ENCODE data around the gene SZT2. TPM values are rescaled to one million over a fixed set of nuclear protein-coding genes. Genes with fewer than 3 reads are reported as not detected.
A peak's percentile ranks its signal among the peaks of the same experiment; 100 is the strongest.

Gene SZT2
- total RNA-seq, 1 donor from 2014 or later: 139 TPM

DNA sequence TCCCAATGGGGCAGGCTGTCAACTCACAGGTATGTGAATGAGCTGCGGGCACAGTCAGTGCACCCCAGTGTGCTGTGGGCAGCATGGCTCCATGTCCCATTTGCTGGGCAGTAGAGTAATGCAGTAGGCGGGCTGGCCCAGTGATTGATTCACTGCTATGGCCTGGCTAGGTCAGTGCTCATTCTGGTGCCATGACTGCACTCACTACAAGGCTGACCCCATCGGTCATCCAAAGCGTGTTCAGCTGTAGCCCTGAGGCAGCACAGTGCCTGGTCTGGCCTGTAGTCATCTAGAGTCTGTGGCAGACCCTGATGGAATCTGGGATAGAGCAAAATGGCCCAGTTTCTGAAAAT is 56.7 kb downstream of the SZT2 start:
- Mint-ChIP-seq H3K27ac (no peak overlapping the region), H3K4me1 (no peaks in the 10 kb centered on the region), H3K27me3 (no peaks in the 10 kb centered on the region), H3K4me3 (no peak overlapping the region), H3K9me3 (no peaks in the 10 kb centered on the region), H3K36me3 (ENCODE audit: low read depth) (peaks cover 89% of the 10 kb centered on the region)
- ChIA-PET CTCF (no interaction called here), POLR2A (no interaction called here)
- DNase-seq: peak; percentile 1
- intact Hi-C loops (cut with micrococcal nuclease): no loop called here
- TF ChIP-seq, protein P1, sequence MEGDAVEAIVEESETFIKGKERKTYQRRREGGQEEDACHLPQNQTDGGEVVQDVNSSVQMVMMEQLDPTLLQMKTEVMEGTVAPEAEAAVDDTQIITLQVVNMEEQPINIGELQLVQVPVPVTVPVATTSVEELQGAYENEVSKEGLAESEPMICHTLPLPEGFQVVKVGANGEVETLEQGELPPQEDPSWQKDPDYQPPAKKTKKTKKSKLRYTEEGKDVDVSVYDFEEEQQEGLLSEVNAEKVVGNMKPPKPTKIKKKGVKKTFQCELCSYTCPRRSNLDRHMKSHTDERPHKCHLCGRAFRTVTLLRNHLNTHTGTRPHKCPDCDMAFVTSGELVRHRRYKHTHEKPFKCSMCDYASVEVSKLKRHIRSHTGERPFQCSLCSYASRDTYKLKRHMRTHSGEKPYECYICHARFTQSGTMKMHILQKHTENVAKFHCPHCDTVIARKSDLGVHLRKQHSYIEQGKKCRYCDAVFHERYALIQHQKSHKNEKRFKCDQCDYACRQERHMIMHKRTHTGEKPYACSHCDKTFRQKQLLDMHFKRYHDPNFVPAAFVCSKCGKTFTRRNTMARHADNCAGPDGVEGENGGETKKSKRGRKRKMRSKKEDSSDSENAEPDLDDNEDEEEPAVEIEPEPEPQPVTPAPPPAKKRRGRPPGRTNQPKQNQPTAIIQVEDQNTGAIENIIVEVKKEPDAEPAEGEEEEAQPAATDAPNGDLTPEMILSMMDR (IDR thresholded peaks at IDR 0.05): no peak
- no peak for ATAC-seq (ENCODE audit: low read depth)

DNA sequence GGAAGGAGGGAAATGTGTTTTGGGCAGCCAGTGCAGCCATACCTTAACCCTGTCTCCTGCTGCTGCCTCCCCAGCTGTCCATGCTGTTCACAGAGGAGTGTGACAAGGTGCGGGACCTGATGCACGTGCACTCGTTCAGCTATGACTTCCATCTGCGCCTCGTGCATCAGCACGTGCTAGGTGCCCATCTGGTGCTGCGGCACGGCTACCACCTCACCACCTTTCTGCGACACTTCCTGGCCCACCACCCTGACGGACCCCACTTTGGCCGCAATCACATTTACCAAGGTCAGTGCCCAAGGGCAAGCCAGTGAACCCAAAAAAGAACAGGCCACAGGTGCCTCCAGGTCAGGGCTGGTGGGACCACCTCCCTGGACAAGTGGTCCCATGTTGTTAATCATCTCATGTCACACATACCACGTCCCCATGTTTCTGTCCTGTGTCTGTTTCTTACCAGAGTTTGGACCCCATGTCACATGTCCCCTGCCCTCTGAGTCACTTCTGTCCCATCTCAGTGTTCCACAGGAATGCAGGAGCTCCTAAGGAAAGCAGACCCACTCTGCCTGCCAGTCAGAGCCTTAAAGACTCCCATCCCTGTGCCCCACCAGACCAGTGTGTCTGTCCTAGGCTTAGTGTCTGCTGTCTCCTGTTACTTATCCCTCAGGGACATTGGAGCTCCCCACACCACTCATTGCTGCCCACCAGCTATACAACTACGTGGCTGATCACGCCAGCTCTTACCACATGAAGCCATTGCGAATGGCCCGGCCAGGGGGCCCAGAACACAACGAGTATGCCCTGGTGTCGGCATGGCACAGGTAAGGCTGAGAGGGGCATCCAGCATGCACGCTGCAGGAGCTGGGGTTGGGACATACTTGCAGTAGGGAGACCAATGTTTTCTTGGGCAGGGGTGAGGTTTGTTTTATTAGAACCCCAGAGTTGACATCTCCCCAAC is 57.5 kb downstream of the SZT2 start:
- peaks cover 91% of the 10 kb centered on the region for H3K36me3 Mint-ChIP-seq (ENCODE audit: low read depth)

DNA sequence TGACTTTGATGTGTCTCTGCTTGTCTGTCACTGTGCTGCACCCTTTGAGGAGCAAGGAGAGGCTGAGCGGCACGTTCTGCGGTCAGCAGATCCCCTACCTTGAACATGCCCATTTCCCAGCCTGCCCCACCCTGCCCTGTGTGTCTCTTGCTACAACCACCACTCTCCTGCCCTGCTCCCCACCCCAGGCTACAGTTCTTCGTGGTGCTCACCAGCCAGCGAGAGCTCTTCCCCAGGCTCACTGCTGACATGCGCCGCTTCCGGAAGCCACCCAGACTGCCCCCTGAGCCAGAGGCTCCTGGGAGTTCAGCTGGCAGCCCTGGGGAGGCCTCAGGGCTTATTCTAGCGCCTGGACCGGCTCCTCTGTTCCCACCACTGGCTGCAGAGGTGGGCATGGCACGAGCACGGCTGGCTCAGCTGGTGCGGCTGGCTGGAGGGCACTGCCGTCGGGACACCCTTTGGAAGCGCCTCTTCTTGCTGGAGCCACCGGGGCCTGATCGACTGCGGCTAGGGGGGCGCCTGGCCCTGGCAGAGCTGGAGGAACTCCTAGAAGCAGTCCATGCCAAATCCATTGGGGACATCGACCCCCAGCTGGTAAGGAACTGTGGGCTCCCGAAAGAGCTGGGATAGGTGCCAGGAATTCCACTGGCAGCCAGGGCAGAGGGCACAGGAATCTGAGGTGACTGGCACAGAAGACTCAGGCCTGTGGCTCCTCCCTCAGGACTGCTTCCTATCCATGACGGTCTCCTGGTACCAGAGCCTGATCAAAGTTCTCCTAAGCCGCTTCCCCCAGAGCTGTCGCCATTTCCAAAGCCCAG is 58.4 kb downstream of the SZT2 start:
- Mint-ChIP-seq H3K27ac (no peak overlapping the region), H3K4me1 (peaks cover 5% of the 10 kb centered on the region), H3K9me3 (no peaks in the 10 kb centered on the region), H3K4me3 (no peak overlapping the region), H3K27me3 (no peaks in the 10 kb centered on the region), H3K36me3 (ENCODE audit: low read depth) (peaks cover 88% of the 10 kb centered on the region)
- TF ChIP-seq, protein P1 (IDR thresholded peaks at IDR 0.05): no peak
- intact Hi-C loops (cut with micrococcal nuclease): no loop called here
- ChIA-PET CTCF (no interaction called here), POLR2A (interaction anchor here (0.7 kb wide), 1 partner anchor 13 kb away, joined by 3 read pairs; no protein-coding TSS in a partner anchor)
- DNase-seq (peak; percentile 4), ATAC-seq (ENCODE audit: low read depth) (no peak)

More for the DNA sequence above, 57.5 kb downstream of the SZT2 start:
- ChIA-PET POLR2A (no interaction called here), CTCF (no interaction called here)
- intact Hi-C loops (cut with micrococcal nuclease): no loop called here
- TF ChIP-seq, protein P1 (IDR thresholded peaks at IDR 0.05): no peak
- Mint-ChIP-seq H3K27ac (no peak overlapping the region), H3K27me3 (no peaks in the 10 kb centered on the region), H3K4me1 (no peaks in the 10 kb centered on the region), H3K4me3 (no peak overlapping the region), H3K9me3 (no peaks in the 10 kb centered on the region)
- ATAC-seq (ENCODE audit: low read depth) (no peak), DNase-seq (peak; percentile 8)

DNA sequence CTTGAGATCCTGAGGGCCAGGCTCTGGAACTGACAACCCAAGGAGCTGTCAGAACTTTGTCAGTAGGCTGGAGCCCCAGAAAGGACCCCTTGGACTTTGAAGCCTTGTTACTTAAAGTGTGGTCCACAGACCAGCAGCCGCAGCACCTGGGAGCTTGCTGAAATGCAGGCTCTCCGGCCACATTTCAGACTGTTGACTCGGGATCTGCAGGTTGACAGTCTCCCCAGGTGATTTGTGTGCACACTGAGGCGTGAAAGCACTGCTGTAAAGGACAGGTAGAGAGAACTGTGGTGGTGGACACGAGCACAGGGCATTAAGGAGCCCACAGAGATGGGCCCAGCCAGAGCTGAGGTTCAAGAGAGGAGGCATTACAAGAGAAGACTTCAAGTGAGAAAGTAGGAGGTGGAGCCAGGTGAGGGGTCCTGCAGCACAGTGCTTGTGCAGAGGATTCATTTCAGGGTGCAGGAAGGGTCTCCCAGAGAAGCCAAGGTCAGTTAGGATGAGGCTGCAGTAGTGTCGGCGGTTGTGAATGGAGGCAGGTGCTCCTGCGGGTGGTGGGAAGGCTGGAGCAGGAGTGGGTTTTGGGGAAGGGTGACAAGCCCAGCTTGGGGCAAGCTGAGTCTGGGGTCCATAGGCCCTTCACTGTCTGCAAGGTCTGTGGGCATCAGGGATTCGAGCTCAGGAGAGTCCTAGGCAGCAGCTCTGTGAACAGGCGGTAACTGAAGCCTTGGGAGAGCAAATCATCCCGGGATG is 59.4 kb downstream of the SZT2 start:
- ATAC-seq (ENCODE audit: low read depth) (no peak), DNase-seq (no peak)
- Mint-ChIP-seq H3K27ac (no peak overlapping the region), H3K36me3 (ENCODE audit: low read depth) (peaks cover 80% of the 10 kb centered on the region), H3K4me1 (peaks cover 9% of the 10 kb centered on the region), H3K4me3 (no peak overlapping the region), H3K27me3 (no peaks in the 10 kb centered on the region), H3K9me3 (no peaks in the 10 kb centered on the region)
- TF ChIP-seq, protein P1 (IDR thresholded peaks at IDR 0.05): no peak
- ChIA-PET POLR2A (interaction anchor here (0.7 kb wide), 1 partner anchor 12 kb away, joined by 3 read pairs; no protein-coding TSS in a partner anchor), CTCF (no interaction called here)
- intact Hi-C loops (cut with micrococcal nuclease): no loop called here
